AG10803 (cell line): ENCODE data around the gene PLXNA2.

Source experiments
- DNase-seq: peaks from one replicate; pipeline ENCODE4 v3.0.0; 2010; ENCODE audit warnings: low read depth
- H3K4me3 ChIP-seq: 2 replicates; pipeline ENCODE4 v1.5.1; 2011; ENCODE audit warnings: mild to moderate bottlenecking, low read length, control low read depth
- TF ChIP-seq, protein P1 (sequence below): conservative IDR thresholded peaks from 2 replicates; pipeline ENCODE4 v1.5.1; 2011; ENCODE audit warnings: mild to moderate bottlenecking, low read length, control low read depth, inconsistent platforms

The PLXNA2 gene

GRCh38 chr1:208248991-208249696 is 5.0 kb upstream of the PLXNA2 start:
- TF ChIP-seq, protein P1, sequence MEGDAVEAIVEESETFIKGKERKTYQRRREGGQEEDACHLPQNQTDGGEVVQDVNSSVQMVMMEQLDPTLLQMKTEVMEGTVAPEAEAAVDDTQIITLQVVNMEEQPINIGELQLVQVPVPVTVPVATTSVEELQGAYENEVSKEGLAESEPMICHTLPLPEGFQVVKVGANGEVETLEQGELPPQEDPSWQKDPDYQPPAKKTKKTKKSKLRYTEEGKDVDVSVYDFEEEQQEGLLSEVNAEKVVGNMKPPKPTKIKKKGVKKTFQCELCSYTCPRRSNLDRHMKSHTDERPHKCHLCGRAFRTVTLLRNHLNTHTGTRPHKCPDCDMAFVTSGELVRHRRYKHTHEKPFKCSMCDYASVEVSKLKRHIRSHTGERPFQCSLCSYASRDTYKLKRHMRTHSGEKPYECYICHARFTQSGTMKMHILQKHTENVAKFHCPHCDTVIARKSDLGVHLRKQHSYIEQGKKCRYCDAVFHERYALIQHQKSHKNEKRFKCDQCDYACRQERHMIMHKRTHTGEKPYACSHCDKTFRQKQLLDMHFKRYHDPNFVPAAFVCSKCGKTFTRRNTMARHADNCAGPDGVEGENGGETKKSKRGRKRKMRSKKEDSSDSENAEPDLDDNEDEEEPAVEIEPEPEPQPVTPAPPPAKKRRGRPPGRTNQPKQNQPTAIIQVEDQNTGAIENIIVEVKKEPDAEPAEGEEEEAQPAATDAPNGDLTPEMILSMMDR = no peak
- H3K4me3 ChIP-seq = no peak overlapping the region

GRCh38 chr1:208248307-208248801 is 4.2 kb upstream of the PLXNA2 start:
- TF ChIP-seq, protein P1 = no peak
- H3K4me3 ChIP-seq = no peak overlapping the region
- no peak for DNase-seq

More at GRCh38 chr1:208248991-208249696, 5.0 kb upstream of the PLXNA2 start:
- no peak for DNase-seq

- no peak overlapping the region for H3K4me3 ChIP-seq
- no peak for DNase-seq
- TF ChIP-seq, protein P1 = no peak
Observed at GRCh38 chr1:208247696-208248095, 3.5 kb upstream of the PLXNA2 start.

- H3K4me3 ChIP-seq = peak overlapping the region; percentile 57
- peak; percentile 92 for DNase-seq
- TF ChIP-seq, protein P1 = peak; percentile 81
Observed at GRCh38 chr1:208245185-208245705, 1.1 kb upstream of the PLXNA2 start.

DNA sequence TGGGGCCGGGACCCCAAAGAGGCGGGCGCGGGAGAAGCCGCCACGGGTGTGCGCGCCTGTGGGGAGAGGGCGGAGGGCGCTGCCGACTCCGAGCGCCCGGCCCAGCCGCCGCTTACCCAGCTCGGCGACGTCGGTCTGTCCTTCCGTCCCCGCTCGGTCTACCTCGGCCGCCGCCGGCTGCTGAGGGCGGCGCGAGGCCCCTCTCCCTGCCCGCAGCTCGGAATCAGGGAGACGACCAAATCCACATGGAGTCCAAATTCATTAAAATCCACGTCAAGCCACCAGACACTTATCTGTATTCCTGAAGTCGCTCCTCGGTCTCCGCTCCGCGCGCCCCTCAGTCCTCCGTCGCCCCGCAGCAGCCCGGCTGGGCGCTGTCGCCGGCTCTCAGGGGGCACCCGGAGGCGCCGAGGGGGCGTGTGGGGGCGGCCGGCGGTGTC is 637 bp downstream of the PLXNA2 start:
- peak overlapping the region; percentile 82 for H3K4me3 ChIP-seq
- TF ChIP-seq, protein P1 = no peak
- no peak for DNase-seq

- peak overlapping the region; percentile 82 for H3K4me3 ChIP-seq
- DNase-seq = no peak
- TF ChIP-seq, protein P1 = peak; percentile 3
Observed at GRCh38 chr1:208242941-208243526, 1.1 kb downstream of the PLXNA2 start.
